C4-2B (cell line): ENCODE data around the gene CAMK1D.

Experiments
- H3K27ac ChIP-seq: fragments of 450-650 bp; 2 replicates; pipeline ENCODE4 v1.5.1; 2017
- ZFX ChIP-seq: fragments of 450-650 bp; IDR thresholded peaks from 2 replicates; pipeline ENCODE4 v1.6.1; 2017
- TF ChIP-seq, protein P1 (sequence below): fragments of 450-650 bp; conservative IDR thresholded peaks from 2 replicates; pipeline ENCODE4 v1.5.1; 2017; ENCODE audit warnings: mild to moderate bottlenecking

The CAMK1D gene

GRCh38 chr10:12559578-12560178 is 210.3 kb downstream of the CAMK1D start:
- no peak for TF ChIP-seq ZFX
- TF ChIP-seq, protein P1, sequence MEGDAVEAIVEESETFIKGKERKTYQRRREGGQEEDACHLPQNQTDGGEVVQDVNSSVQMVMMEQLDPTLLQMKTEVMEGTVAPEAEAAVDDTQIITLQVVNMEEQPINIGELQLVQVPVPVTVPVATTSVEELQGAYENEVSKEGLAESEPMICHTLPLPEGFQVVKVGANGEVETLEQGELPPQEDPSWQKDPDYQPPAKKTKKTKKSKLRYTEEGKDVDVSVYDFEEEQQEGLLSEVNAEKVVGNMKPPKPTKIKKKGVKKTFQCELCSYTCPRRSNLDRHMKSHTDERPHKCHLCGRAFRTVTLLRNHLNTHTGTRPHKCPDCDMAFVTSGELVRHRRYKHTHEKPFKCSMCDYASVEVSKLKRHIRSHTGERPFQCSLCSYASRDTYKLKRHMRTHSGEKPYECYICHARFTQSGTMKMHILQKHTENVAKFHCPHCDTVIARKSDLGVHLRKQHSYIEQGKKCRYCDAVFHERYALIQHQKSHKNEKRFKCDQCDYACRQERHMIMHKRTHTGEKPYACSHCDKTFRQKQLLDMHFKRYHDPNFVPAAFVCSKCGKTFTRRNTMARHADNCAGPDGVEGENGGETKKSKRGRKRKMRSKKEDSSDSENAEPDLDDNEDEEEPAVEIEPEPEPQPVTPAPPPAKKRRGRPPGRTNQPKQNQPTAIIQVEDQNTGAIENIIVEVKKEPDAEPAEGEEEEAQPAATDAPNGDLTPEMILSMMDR, result no peak
- H3K27ac ChIP-seq, result no peak overlapping the region

GRCh38 chr10:12561307-12561706 is 212.0 kb downstream of the CAMK1D start:
- TF ChIP-seq, protein P1, result no peak
- TF ChIP-seq ZFX, result no peak

DNA sequence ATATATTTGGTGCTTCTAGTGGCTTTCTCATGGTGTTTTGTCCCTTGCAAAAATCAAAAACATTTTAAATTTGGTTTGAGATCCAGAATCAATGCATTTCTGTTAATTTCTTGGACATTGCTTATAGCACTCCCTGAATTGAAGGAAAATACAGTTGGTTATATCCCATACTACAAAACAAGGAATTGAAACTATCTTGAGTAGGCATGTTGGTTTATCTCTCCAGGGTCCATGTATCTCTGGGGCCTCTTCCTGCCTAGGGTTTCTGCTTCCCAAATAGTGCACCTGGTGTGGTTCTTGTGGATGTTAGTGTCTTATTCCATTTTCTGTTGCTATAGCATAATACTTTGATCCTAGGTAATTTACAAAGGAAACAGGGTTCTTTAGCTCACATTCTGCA is 212.4 kb downstream of the CAMK1D start:
- no peak overlapping the region for H3K27ac ChIP-seq
- TF ChIP-seq, protein P1, result no peak
- no peak for TF ChIP-seq ZFX

More at GRCh38 chr10:12561307-12561706, 212.0 kb downstream of the CAMK1D start:
- no peak overlapping the region for H3K27ac ChIP-seq

DNA sequence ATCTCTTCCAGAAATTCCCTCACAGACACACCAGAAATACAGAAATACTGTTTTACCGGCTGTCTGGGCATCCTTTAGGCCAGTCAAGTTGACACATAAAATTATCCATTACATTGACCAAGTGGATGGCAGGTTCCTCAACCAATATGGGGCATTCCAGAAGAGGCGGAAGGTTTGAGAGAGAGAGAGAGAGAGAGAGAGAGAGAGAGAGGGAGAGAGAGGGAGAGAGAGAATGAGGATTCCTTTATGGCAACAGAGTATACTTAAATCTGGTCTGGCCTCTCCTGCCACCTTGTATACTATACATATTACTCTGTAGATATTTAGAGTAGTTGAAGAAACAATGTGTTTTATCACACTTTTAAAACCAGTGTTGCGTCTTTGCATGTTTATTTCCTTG is 214.1 kb downstream of the CAMK1D start:
- TF ChIP-seq ZFX, result no peak
- TF ChIP-seq, protein P1, result no peak
- no peak overlapping the region for H3K27ac ChIP-seq

DNA sequence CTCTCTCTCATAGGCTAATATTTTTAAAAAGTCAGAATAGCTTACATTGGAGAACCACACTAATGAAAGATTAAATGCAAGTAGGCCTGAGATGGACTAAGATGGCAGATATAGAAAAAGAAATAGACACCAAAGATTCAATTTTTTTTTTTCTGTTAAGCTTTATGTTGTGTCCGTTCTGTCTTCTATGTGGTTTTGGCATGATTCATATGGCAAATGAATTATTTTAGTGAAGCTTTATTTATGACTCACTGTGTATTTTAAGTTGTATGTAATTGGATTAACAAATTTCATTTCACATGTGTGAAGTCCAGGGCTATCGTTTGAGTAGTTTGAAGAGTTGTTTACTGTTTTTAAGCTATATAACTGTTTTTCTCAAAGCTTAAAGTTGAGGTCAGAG is 214.8 kb downstream of the CAMK1D start:
- H3K27ac ChIP-seq, result no peak overlapping the region
- TF ChIP-seq, protein P1, result no peak
- TF ChIP-seq ZFX, result no peak

GRCh38 chr10:12566161-12567115 is 217.1 kb downstream of the CAMK1D start:
- TF ChIP-seq ZFX, result no peak
- TF ChIP-seq, protein P1, result no peak
- no peak overlapping the region for H3K27ac ChIP-seq

- no peak overlapping the region for H3K27ac ChIP-seq
- TF ChIP-seq ZFX, result no peak
- TF ChIP-seq, protein P1, result no peak
These were observed 219.2 kb downstream of the CAMK1D start for GRCh38 chr10:12568391-12569009.
